Left forelimb (tissue), 1 donor: ENCODE measurements around the gene ZNF22.

ENCODE experiments used
- DNase-seq: peaks from one replicate; pipeline ENCODE4 v3.0.0-alpha.2; 2018; ENCODE audit warnings: low spot score

Gene ZNF22

DNA sequence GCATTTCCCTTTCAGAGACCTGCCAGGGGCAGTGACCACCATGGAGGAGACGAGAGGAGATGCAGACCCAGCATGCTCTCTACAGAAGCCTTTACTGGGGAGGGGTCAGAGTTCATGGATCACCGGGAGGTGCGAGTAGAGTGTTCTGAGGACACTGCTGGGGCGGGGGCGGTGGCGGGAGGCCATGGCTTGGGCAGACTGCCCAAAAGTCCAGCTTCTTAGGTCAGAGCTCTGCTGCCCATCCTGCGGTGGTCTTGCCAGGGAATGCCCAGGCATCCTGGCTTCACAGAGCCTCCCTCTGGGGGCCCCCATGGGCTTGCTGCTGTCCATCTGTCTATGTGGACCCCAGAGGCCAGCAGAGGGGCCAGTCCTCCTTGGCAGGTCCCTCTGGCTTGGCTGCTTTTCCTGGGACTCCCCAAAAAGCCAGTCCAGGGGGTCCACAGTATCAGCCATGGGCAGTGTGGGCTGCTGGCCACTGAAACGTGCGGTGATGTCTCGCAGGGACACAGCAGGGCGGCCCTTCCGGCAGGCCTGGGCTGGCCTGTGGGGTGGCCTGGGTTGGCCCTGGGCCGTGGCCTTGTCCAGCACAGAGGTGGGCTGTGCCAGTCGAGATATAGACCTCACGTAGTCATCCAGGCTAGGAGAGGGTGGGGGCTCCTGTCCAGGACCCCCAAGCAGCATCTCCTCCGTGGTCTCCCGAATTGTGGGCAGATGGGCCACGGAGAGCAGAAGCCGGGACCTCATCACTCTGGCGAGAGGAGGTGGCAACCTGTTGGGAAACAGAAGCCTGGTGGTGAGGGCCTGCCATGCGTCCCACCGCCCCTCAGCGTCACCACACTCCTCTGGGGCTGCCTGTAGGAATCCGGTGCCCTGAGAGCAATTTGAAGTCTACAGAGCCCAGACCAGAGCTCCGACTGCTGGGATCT is 23.2 kb upstream of the ZNF22 start:
- DNase-seq: no peak

DNA sequence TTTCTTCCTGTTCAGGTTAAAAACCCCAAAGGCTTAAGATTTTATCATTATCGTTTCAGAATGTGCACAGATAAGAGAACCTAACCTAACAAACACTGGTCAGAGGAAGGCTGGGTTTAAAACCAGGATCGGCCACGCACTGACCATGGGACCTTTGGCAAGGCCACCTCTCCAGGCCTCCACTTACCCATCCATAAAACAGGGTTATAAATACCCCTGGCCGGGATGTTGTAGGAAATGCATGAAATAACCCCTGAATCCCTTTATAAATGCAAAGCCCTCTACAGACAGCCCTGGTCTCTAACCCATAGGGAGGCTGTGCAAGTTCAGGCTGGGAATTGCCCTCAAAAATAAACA is 22.5 kb upstream of the ZNF22 start:
- DNase-seq: no peak

DNA sequence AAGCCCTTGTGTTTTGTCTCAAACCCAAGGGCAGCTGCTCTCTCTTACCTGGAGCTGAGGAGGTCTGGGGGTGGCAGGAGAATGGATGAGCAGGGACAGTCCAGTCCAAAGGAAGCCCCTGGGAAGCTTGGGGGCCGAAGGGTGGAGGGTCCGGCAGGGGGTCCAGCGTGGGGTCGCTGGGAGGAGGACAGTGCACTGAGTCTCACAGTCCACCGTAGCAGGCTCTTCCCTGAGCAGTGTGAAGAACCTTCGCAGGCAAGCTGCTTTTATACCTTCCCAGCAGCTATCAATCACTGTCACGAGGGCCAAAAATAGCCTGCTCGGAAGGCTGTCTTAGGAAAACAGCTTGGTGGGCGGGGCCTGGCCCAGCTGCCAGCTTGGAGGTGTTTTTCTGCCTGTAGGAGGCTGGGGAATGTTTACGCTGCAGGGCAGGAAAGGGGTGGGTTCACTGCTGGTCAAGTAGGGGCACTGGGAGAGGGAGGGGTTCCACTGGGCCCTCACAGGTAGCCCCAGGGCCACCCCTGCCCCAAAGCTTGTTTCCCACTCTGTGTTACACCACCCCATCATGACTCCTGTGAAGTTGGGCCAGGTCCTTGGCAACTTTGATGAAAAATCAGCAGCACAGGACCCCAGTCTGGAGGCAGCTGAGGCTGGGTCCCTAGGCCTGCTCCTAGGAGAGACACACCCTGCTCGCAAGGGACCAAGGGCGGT is 22.0 kb upstream of the ZNF22 start, which contains the start of gene DEPP1:
DEPP1 (minus strand) TSS at position 240 of the 711 bp plus-strand sequence. CDS start 779 bp downstream, outside the sequence.
- DNase-seq: peak; percentile 84

DNA sequence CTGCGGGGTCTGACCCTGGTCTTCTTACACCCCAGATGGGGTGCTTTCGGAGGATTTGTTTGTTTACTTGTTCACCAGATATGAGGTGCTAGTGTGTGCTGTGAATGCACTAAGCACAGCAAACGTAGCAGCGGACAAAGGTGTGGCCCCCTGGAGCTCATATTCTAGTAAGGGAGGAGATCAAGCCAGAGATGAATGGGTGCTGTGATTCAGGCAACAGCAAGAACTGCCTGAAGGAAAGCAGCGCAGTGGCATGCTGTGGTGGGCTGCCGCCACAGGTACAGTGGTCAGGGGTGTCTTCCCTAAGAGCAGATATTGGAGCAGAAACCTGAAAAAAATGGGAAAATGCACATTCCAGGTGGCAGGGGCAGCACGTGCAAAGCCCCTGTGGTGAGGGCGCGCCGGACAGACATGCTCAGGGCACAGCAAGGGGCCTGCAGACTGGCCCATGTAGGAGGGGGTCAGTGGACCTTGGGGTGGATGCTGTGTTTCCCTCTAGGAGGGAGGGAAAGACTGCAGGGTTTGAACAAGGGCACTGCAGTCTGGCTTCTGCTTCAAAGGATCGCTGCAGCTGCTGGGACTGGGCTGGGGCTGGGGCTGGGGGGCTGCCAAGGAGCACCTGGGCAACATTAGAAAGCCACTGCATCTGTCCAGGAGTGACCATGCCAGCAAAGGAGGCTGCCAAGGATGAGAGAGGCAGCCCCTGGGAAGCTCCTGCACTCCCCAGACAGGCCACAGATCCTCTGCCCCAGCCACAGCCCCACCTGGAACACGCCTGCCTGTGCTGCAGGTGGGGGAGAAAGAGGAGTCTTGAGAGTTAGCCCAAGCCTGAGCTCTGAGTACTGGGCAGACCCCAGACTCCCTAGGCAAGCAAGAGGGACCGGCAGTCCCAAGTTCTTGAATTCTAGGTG is 21.2 kb upstream of the ZNF22 start:
- DNase-seq: no peak

DNA sequence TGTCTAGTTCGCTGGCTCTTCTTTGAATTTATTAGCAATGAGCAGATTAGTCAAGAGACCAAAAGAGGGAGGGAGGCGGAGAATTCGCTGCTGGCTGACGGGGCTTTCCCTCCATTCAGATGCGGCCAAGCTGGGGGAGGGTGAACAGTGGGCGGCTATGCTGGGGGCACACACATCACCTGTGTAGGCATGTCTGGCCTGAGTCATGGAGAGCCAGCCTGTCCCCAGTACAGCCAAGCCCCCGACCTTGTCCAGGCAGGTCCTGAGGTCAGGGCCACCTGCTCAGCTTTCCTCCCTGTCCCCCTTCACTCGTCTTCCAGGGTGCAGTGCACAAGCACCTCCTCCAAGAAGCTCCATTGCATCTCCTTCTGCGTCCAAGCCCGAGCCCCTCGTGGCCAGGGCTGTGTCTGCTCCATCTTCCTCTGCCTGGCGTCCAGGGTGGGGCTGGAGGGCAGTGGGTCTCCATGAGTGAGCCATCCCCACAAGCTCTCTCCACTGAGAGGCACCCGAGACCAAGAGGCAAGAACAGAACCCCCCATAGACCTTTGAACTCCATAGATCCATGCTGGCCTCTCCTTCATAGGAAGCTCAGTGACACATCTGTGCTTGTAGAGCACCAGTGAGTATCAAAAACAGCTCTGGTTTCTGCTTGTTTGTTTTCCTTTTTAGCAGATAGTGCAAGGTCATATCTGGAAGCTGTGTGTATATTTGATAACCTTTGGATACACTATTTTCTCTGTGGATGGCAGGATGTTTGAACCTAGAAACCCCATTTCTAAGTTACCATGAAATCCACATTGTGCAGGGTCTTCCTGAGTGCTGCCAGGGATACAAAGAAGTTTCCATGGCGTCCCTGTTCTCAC is 20.2 kb upstream of the ZNF22 start:
- no peak for DNase-seq

DNA sequence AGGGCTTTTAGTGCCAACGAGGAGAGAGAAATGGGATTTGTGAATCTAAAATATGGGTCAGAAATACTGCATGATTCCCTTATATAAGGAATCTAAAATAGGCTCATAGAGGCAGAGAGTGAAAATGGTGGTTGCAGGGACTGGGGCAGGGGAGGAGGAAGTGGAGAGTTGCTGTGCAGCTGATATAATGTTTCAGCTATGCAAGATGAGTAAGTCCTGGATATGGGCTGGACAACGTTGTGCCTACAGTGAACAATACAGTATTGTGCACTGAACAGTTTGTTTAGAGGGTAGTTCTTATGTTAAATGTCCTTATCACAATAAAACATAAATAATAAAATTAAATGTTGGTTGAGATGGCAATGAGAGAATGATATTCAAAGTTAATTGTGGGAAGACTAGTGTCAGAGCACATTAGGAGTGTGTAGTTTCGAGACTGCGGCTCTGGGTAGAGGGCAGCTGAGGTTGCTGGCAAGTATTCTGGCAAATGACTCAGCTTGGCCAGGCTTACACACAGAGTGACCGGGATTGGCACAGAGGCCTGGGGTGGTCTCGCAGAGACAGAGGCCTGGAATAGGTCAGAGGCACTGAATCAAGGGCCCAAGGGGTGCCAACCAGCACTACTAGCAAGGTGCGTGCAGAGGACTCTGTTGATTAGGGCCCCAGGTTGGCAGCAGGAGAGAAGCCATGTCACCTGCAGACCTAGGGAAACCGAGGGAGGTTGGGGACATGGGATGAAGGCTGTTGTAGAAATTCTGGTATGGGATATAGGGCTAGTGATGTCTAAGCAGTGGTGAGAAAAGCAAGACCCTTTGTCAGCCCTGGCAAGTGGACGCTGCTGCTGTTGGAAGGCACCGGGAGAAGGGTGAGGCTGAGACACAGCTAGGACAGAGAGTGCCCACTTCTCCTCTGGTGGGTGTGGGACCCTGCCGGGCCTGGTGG is 19.3 kb upstream of the ZNF22 start:
- DNase-seq: no peak

DNA sequence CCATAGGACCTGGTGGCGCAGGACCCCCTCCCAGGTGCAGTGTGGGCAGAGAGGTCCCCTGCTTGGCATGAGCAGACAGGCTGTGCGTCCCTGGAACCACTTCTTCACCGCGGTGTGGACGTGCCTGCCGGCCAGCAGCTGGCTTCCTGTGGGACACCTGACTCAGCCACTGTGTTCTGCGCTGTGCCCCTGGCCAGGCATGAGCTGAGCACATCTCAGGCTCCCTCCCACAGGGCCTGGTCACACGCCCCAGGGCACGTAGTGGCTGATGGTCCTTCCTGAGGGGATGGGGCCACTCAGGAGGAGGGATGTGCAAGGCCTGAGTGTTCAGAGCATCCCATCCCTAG is 18.6 kb upstream of the ZNF22 start:
- DNase-seq: no peak

DNA sequence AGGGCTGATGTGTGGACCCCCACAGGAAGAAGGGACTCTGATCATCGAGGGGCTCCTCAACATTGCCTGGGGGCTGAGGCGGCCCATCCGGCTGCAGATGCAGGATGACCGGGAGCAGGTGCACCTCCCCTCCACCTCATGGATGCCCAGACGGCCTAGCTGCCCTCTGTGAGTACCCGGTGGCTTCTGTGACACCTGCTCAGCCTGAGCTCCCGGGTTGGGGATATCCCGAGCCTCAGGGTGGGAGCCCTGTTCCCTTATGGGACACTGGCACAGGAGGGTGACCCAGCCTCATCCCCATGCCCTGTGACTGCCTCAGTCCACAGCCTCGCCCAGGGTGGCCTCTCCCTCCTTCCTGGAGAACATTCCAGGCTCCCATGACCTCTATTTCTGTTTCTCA is 18.2 kb upstream of the ZNF22 start:
- DNase-seq: no peak

DNA sequence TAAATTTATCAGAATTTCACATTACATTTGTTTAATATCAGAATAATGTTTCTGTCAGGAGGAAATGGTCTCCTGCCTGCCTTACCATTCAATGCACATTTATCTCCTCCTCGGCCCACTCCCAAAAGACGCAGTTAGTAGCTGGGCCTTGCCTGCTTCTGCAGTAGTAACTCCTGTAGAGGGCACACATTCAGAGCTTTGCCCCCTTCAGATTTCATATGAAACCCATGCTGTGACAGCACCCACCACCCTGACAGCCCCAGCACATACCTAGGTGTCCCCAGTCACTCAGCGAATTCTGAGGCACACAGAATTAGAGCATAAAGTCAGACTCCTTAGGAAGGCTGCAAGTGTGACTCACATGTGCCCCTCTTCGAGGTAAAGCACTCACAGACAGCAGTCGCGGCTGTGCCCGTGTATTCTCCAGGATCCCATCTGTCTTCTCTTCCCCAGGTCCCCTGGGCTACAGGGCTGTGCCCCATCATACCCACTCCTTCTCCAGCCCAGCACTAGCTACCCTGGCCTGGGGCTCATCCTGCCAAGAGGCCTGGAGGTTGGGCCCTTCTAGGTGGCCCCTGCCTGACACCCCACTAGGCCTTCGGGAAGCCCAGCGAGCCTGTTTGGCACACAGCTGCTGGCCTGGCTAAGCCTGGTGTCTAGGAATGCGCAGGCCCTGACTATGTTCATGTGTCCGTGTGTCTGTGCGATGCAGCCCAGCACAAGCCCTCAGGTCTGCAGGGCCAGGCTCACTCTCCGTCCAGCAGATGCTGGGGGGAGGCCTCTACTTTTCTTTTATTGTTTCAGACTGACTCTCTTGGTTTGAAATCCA is 17.4 kb upstream of the ZNF22 start:
- no peak for DNase-seq

DNA sequence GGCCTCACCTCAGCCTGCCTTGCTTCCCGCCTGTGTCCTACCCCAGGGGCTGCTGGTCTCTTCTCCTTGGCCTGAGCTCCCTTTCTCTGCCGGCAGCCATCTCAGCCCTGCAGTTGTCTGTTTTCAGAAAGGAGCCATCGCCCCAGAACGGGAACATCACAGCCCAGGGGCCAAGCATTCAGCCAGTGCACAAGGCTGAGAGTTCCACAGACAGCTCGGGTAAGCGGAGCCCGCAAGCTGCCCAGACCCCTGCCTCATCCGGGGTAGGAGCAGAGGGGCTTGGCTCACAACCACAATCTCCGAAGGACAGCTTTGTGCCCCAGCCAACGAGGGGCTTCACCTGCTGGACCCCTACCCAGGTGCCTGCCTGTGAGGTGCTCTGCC is 16.8 kb upstream of the ZNF22 start:
- DNase-seq: no peak

DNA sequence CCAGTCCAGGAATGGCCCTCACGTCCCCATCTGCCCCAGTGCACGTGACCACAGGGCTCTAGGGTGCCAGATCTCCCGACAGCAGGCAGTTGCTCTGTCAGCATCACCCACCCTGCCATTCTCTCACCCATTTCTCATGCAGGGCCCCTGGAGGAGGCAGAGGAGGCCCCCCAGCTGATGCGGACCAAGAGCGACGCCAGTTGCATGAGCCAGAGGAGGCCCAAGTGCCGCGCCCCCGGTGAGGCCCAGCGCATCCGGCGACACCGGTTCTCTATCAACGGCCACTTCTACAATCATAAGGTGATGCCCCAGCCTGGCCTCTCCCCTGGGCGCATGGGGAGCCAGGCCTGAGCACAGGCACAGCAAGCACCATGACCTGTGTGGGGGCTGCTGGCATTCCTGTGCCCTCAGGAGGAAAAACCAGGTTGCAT is 16.0 kb upstream of the ZNF22 start:
- no peak for DNase-seq

DNA sequence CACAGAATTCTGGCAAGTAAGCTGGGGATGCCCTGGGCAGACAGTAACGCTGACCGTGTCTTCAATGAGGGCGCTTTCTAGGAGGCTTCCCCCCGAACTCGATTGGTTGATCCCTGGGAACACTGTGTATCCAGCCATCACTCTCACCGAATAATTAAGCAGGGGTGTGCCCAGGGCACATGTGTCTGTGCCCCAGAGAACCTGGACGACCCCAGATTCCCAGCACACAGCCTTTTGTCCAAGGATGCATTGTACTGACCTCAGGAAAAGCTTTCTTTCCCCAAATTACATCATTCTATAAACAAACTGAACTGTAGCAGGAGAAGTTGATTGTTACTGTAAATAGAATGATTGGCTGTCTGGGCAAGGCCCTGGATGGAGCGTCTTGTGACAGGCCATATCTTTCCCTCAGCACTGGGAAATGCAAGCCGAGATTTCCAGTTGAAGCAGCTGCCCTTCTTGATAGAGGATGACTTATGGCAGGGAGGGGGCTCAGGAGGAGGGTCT is 15.5 kb upstream of the ZNF22 start:
- DNase-seq: no peak

DNA sequence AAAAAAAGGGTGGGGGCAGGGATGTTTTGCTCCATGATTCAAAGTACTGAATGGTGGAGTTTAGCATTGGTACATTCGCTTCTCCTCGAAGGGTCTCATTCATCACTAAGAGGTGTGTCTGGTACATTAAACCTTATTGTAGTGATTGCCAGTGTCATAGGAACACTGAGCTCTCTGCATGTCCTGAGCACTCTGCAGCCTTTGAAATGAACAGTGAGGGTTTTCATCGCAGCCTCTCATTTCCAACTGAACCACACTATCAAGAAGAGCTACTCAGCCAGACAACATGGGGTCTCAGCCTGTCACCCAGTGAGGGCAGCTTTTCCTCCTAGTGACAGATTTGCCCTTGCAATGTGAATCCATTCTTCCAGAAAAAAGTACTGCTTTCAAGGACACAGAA is 14.5 kb upstream of the ZNF22 start:
- DNase-seq: no peak

DNA sequence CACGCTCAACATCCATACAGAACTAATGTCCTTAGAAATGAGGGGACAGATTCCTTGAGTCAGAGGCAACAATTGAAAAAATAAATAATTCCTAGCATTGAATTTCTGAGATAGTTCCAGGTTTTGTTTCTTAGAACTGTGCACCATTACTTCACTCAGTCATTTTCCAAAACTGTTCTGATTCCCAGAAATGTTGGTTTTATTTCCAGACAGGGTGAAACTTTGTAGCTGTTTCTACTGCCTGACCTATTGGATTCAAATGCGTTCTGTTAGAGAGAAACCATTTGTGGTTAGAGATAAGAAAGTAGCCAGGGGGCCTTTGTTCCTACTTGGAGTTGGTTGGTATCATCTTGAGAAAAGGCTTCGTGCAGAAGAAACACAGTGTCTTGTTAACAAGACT is 14.1 kb upstream of the ZNF22 start:
- no peak for DNase-seq

DNA sequence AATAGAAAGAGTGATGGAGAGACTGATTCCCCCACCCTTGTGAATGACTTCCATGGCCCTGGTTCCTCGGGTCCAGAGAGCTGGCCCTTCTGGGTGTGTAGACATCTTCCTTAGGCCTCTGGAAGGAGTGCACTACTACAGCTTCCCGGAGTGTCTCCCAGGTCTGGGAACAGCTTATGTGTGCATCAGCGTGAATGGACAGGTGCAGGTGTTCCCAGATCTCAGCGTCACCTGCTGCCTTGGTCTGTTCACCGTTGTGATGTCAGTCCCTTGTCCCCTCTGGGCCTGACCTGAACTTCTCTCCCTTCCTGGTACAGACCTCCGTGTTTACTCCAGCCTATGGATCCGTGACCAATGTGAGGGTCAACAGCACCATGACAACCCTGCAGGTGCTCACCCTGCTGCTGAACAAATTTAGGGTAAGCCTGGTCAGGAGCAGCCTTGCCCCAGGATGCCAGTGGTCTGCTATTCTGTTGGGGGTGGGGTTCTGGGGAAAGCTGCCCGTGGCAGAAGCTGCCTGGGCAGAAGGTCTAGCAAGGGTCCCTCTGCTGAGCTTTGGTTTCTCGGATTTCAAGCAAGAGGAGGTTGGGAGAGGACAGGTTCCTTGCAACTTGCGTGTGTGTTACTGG is 11.7 kb upstream of the ZNF22 start:
- DNase-seq: peak; percentile 47

DNA sequence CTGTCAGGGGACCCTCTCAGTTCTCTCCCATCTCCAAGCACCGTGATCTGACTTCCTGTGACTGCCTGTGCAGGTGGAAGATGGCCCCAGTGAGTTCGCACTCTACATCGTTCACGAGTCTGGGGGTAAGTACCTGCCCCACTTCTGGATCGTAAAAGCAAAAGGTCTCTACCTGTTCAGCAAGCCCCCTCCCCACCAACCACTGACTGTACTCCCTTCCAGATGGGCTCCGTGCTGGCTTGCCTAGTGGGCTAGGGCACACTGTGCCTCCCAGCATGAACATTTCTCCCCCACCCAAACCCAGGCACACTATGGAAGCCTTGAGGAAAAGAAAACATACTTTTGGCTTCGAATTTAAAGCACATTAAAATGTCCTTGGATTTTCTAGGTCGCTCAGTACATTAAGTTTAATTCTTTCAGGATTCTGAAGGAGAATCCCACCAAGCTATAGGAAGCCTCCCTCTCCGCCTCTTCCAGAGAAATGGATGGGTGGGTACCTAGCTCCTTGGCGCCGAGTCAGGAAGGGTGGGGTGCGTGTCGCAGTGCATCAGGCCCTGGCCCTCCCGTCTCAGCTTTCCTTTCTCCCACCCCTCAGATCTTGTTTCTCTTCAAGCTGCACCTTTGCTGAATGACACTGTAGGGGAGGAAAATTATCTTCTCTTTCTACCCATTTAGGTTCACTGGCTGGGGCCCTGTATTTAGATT is 11.0 kb upstream of the ZNF22 start:
- peak; percentile 44 for DNase-seq

DNA sequence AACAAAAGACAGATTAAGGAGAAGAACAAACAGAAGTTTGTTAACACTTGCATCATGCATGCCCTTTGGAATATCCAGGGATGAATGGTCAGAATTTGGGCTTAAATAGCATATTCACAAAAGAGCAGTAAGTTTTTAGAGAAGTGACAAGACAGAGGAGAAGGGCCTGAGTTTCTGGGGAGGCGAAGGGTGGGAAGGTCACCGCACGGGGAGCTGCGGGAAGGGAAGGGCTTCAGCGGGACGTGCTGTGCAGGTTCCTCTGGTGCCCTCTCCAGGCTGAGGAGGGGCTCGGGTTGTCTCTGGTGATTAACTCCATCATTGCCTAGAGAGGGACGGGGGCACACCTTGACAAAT is 10.4 kb upstream of the ZNF22 start:
- peak; percentile 64 for DNase-seq

DNA sequence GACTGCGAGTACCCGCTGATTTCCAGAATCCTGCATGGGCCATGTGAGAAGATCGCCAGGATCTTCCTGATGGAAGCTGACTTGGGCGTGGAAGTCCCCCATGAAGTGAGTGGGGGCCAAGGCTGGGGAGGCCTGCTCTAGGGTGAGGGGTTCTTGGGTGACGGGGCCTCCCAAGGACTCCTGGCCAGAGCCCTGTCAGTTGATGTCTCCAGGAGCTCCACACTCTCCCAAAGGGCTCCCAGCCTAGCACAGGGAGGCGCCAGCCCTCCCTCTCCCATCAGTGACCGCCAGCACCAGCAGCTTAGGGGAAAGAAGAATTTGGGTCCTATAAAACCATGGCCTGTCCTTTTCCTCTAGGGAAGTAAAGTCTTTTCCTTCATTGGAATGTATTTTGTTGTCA is 9.8 kb upstream of the ZNF22 start:
- no peak for DNase-seq
